ENCODE data around the gene KRT72.

Gene KRT72

GRCh38 chr12:52542785-52543318 is 58.4 kb downstream of the KRT72 start:
- DNase-seq (ENCODE audit: low read depth in 2 of 2), result no peak

GRCh38 chr12:52542157-52542556 is 59.1 kb downstream of the KRT72 start:
- DNase-seq (ENCODE audit: low read depth in 2 of 2), result no peak

- no peak for DNase-seq (ENCODE audit: low read depth in 2 of 2)
Observed at GRCh38 chr12:52541709-52542108, 59.6 kb downstream of the KRT72 start.

GRCh38 chr12:52540531-52540930 is 60.7 kb downstream of the KRT72 start:
- no peak for DNase-seq (ENCODE audit: low read depth in 2 of 2)

- DNase-seq (ENCODE audit: low read depth in 2 of 2), result no peak
Observed at GRCh38 chr12:52539821-52540173, 61.5 kb downstream of the KRT72 start.

GRCh38 chr12:52539083-52539820 is 62.0 kb downstream of the KRT72 start:
- DNase-seq (ENCODE audit: low read depth in 2 of 2), result no peak

- DNase-seq (ENCODE audit: low read depth in 2 of 2), result no peak
Observed at GRCh38 chr12:52537101-52537500, 64.2 kb downstream of the KRT72 start.

Measured in activated CD8-positive, alpha-beta memory T cell treated with anti-CD3 and anti-CD28 coated beads for 4 hours (primary cell).